Cortex of kidney (tissue), 1 donor: Measurements from ENCODE around the gene NPHP1.
"Not testable (repeated sequence)": the region's sequence is repeated elsewhere in the genome, so short reads cannot be mapped to it uniquely, and the experiment has no call there.

Experiments
- DNase-seq: peaks from one replicate; lab custom pipeline; 2025; lab: John Stamatoyannopoulos, UW

Gene NPHP1

DNA sequence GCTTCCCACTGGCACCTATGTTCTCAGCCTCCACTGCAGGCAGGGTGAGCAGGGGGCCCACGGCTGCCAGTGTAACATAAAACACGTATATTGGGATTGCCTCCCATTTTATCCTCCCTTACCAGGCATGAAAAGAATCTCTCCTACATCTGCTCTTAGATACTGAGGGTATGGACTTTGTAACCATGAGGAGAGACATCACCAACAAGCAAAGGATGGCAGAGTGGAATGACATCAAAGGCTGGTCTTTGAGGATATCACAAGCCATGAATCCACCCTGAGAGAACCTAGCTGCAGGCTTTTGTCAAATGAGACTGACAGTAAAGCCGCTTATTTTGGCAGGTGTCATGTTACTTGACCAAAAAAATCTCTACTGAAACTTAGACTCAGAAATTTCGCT, 7.4 kb downstream of the NPHP1 start:
- DNase-seq = no peak

DNA sequence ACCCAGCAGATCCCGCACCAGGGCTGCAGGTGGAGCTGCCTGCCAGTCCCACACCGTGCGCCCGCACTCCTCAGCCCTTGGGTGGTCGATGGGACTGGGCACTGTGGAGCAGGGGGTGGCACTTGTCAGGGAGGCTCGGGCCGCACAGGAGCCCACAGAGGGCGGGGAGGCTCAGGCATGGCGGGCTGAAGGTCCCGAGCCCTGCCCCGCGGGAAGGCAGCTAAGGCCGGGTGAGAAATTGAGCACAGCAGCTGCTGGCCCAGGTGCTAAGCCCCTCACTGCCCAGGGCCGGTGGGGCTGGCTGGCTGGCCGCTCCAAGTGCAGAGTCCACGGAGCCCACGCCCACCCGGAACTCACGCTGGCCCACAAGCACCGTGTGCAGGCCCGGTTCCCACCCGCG, 14.6 kb downstream of the NPHP1 start:
- DNase-seq = not testable (repeated sequence)

DNA sequence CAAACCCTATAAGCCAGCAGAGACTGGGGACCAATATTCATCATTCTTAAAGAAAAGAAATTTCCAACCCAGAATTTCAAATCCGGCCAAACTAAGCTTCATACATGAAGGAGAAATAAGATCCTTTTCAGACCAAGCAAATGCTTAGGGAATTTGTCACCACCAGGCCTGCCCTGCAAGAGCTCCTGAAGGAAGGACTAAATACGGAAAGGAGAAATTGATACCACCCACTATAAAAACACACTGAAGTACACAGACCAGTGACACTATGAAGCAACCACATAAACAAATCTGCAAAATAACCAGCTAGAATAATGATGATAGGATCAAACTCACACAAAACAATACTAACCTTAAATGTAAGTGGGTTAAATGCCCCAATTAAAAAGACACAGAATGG, 22.4 kb downstream of the NPHP1 start:
- DNase-seq = no peak

DNA sequence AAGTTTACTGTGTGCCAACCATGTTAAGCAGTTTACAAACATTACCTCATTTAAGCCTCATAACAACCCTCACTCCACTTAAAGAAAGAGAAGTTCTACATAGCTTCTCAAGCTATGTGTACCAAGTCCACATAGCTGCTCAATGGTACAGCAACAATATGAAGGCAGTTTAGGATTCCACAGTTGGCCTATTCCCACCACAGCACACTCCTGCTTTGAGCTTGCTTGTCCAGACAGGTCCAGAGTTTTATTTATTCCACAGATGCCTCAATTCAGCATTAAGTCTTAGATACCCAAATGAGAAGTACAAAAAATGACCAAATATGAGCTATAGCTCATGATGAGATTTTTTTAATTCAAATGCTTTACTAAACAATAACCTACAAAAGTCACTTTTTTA, 24.8 kb downstream of the NPHP1 start:
- no peak for DNase-seq

DNA sequence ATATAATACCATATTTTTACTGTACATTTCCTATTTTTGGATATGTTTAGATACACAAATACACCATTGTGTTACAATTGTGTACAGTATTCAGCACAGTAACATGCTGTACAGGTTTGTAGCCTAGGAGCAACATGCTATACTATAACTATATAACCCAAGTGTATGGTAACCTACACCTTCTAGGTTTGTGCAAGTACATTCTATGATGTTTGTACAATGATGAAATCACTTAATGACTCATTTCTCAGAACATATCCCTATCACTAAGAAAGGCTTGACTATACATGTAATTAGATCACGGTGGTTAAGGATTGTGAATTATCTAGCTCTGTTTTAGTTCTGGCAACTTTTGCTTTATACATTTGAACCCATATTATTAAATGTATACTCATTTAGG, 31.3 kb downstream of the NPHP1 start:
- DNase-seq = no peak

DNA sequence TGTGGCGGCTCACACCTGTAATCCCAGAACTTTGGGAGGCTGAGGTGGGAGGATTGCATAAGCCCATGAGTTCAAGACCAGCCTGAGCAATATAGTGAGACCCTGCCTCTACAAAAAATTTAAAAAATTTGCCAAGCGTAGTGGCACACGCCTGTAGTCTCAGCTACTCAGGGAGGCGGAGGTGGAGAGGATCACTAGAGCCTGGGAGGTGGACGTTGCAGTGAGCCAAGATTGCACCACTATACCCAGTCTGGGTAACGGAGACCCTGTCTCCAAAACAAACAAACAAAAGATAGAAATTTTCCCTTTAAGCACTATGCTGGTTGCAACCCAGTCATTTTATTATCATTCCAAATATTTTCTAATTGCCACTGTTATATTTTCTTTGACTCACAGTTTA, 32.3 kb downstream of the NPHP1 start:
- DNase-seq = no peak

DNA sequence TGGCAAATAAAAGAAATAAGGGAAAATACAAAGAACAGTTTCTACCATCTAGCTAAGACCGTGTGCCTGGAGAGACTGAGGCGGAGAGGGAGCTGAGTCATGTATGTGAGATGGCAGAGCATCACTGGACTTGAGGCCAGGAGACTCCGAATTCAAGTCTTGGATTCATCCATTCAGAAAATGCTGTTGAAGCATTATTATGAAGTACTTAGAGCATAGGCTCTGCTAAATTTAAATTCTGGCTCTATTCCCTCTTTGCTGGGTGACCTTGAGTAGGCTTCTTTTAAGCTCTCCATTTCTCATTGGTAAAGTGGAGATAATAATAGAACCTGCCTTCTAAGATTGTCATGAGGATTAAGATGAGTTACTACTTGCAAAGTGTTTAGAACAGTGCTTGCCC, 34.7 kb downstream of the NPHP1 start:
- no peak for DNase-seq

DNA sequence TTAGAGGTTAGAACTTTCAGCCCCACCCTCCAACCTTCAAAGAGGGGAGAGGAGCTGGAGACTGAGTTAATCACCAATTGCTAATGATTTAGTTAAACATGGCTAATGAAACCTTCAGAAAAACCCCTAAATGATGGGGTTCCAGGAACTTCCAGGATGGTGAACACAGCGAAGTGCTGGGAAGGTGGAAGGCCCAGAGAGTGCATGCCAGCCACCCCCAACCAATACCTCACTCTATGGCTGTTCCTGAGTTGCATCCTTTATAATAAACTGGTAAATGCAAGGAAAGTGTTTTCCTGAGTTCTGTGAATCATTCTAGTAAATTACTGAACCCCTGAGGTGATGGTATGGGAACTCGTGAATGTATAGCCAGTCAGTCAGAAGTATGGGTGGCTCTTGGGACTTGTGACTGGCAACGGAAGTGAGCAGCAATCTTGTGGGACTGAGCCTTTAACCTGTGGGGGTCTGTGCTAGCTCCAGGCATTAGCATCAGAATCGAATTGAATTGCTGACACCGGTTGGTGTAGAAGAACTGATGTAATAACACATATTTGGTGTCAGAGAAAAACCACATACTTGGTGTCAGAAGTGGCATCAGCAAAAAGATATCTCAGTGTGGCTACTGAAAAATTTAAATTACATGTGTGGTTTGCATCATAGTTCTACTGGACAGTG, 37.4 kb downstream of the NPHP1 start:
- DNase-seq = no peak

DNA sequence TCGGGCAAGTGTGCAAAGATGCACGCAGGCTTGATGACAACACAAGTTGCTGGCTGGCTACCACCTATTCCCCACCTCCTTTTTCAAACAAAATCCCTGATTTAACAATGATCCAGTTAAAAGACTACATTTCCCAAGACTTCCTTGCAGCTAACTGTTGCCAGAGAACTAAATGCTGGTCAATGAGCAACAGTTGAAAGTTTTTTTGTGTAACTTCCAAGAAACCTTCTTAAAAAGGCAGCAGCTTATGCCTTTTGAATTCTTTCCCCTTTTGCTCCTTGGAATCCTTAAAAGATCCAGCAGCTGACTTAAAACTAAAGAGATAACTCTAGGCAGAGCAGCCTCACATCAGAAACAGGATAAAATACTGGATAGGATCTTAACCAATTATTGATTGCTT, 38.5 kb downstream of the NPHP1 start:
- DNase-seq = no peak

DNA sequence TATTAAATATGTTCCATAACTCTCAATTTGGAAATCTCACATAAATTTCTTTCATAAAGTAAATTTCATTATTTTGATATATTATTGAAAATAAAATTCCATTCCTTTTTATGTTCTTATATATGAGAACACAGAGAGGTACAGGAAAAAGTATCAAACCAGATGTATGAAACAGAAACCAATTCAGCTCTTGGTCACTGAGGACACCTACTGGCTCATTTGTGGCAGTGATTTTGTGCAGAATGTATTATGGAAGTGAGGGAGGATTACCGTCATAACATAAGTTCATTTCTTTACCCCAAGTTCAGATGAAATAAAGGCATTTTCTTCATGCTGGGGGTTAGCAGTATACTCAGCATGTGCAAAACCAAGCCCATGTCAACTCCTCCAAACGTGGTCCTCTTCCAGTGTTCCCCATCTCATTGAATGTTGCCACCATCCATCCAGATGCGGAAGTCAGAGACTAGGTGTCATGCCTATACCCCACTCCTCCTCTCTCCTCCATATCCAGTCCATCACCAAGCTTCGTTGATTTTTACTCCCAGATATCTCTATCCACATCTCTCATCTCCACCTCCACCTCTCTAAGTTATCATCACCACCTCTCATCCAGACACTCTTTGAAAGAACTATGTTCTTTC, 47.5 kb downstream of the NPHP1 start:
- no peak for DNase-seq

DNA sequence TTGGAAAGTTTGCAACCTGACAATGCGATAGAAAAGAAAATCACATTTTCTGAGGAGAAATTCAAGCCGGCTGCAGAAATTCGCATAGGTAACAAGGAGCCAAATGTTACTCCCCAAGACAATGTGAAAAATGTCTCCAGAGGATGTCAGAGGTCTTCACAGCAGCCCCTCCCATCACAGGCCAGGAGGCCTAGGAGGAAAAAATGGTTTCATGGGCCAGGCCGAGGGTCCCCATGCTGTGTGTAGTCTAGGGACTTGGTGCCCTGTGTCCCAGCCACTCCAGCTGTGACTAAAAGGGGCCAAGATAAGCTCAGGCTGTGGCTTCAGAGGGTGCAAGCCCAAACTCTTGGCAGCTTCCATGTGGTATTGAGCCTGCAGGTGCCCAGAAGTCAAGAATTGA, 50.0 kb downstream of the NPHP1 start:
- not testable (repeated sequence) for DNase-seq

DNA sequence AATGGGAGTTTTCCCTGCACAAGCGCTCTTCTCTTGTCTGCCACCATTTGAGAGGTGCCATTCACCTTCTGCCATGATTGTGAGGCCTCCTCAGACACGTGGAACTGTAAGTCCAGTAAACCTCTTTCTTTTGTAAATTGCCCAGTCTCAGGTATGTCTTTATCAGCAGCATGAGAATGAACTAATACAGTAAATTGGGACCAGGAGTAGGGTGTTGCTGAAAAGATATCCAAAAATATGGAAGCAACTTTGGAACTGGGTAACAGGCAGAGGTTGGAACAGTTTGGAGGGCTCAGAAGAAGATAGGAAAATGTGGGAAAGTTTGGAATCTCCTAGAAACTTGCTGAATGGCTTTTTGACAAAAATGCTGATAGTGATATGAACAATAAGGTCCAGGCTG, 50.6 kb downstream of the NPHP1 start:
- not testable (repeated sequence) for DNase-seq

DNA sequence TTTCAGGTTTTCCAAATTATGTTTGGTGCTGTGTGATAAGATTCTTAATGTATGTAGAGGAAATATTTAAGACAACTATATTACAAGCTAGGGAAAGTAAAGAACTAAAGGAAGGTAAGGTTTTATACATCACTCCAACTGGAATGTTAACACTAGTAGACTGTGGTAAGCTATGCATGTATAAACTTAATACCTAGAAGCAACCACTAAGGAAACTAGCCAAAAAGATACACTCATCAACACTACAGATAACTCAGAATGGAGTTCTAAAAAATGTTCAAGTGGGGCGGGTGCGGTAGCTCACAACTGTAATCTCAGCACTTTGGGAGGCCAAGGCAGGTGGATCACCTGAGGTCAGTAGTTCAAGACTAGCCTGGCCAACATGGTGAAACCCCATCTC, 51.4 kb downstream of the NPHP1 start:
- no peak for DNase-seq

DNA sequence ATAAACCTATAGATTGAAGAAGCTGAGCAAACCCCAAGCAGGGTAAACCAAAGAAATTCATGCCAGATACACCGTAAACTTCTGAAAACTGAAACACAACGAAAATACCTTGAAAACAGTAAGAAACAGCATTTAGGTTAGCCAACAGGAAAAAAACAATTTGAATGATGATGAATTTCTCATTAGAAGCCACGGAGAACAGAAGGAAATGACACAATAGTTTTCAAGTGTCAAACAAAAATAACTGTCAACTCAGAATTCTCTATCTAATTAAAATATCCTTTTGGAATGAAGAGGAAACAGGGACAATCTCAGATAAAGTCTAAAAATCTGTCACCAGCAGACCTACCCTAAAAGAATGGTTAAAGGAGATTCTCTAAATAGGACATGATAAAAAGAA, 51.9 kb downstream of the NPHP1 start:
- DNase-seq = no peak

DNA sequence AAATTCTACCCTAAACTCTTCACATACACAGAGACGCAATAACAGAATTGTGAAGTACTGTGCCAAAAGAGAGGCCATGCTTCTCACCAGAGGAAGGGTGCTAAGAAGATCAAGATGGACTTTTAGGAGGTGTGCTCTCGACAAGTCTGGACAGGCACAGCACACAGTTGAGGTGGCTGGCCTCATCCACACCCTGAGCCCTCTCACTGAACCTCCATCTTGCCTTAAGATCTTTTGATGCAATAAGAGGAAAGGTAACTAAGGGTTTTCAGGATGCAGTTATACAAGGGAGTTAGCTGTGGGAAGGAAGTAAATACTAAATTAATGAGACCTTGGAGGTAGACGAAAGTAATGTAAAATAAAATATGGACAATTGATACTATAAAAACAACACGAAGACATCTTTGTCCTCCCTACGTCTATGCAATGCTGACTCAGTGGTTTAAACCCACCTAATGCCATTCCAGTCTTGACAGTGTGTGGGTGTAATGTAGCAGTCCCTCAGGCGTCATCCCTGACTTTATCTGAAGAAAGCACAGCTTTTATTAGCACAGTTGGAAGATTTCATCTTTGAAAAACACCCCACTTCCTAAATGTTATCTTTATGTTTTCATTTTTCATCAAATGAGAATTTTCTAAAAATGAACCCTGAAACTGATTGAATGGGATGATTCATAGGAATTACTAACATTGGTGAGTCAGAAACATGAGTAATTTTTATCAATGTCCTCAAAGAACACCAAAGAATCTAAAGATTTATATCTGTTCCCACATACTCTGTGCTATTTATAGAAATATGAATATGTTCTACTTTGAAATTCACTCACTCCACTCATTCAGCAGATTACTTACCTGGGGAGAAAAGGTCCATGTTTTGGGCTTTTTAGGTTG, 55.2 kb downstream of the NPHP1 start:
- DNase-seq = no peak

DNA sequence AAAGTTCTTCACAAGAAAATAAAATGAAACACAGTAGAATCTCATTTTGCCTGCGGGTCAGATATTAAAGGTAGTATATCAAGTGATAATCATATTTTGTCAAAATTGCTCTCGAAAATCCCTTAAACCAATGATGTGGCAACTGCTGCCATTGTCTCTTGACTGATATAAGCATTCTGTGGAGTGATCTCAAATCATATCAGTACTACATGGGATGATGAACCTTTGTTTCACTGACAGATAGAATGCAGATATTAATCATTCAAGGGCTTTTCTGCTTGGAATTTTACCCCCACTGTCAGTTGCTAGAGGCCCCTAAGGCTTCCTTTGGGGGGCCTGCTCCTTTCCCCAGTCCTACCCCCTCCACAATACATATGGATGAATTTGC, 57.9 kb downstream of the NPHP1 start:
- no peak for DNase-seq

DNA sequence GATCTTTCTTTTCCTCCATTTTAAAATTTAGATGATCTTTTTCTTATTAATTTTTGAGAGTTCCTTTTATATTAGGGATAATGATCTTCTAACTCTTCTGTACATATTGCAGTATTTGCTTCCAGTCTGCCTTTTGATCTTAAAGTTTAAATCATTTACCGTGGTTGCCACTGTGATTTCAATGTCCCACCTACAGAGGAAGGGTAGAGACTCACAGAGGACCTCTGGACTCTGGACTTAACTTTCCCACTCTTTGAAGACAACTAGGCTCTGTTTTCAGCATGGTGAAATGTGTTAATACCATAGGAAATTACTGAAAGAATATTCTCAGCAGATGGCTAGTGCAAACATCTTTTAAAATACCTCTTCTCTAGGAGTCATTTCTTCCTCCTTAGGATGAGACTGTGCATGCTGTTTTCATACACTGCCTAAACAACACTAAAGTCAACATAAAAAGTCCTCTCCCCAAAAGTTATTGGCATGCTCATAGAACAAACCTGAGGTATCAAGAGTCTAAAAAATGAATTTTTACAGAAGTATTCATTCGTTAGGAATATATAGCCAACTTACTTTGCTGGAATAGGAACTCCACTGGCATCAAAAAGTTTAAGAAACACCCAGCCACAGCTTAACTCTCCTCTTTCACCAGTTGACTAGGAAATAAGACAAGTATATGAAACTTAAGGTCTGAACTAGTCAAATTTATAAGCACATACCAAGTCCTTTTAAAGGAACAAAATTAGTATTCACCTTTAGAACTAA, 58.4 kb downstream of the NPHP1 start:
- DNase-seq = no peak

DNA sequence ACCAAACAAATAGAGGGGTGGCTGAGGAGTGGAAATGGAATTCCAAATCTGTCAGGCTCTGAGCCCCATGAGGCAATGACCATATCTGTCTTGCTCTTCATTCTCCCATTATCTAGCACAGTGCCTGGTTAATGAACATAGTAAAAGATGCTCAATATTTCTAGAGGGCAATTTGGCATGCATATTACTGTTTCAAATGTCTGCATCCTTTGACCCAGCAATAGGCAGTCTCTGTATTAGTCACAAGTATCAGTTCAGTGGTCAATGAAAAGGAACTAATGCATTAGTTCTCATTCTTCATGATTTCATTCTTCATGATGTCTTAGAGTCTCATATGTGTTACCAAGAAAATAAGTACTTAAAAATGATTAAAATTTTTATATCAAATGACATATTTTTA, 60.8 kb downstream of the NPHP1 start:
- no peak for DNase-seq

DNA sequence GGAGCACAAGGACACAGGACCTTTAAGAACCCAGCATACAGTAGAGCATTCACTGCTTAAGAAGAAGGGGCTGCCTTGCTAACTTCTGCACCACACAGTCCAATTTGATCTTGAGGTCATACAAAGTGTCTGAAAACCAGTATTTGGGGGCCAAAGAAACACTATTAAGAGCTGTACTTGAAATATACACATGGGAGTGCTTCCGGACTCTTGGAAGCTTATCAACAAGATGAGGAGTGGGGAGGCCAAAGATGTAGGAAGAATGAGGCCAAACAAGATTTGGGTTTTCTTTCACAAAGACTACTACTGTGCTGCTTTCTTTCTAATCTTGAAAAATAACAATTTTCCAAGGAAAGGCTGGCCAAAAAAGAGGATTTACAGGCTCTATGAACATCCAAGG, 64.4 kb downstream of the NPHP1 start:
- no peak for DNase-seq

DNA sequence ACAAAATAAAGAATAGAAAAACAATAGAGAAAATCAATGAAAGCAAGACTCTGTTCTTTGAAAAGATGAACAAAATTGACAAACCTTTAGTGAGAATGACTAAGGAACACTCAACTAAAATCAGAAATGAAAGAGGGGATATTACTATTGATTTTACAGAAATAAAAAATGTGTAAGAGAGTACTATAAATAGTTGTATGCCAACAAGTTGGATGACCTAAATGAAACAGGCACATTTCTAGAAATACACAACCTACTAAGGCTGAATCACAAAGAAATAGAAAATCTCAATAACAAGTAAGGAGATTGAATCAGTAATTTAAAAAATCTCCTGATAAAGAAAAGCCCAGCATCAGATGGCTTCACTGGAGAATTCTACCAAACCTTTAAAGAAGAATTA, 70.8 kb downstream of the NPHP1 start:
- DNase-seq = no peak

DNA sequence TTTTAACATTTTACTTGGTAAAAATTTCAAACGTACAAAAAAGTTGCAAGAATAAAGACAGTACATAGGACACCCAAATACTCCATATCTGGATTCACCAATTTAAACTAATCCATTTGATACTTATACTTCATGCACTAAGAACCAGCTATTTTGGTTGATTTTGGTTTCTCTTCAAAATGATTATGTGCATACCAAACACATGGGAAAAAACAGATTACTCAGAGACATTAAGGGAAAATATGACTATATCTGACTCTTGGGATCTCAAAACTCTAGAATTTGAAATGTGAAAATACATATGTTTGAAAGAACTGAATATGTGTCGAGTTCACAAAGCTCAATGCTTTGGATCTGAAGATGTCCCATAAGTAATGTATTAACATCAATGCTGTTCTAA, 73.6 kb downstream of the NPHP1 start:
- DNase-seq = no peak

DNA sequence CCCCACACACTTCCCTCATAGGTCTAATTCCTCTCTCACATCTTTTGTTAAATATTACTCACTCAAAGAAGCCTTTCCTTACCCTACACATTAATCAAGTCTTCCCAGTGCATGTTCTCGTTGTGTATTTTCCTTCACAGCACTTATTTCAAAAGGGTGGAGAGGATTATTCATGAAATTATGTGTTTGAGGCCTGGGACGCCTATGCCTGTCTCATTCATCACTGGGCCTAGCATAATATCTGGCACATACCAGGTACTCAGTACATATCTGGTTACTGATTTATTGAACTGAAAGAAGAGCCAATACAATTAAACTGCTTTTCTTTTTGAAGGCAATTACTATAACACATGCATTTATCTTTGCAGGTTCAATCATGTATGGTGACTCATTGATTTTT, 74.1 kb downstream of the NPHP1 start:
- DNase-seq = no peak
